Fibroblast of mammary gland (primary cell): ENCODE results near the gene AFP.

Experiments
- DNase-seq: peaks from one replicate; pipeline ENCODE4 v3.0.0-alpha.2; 2010; ENCODE audit warnings: low read depth
- H3K4me3 ChIP-seq: 2 replicates; pipeline ENCODE4 v1.5.1; 2011; ENCODE audit warnings: low read depth, mild to moderate bottlenecking, low read length, moderate library complexity; ENCODE audit not compliant: control insufficient read depth
- CTCF ChIP-seq: conservative IDR thresholded peaks from 2 replicates; pipeline ENCODE4 v1.5.1; 2011; ENCODE audit warnings: low read depth, low read length, inconsistent platforms; ENCODE audit not compliant: control insufficient read depth, insufficient read depth

The AFP gene

GRCh38 chr4:73451404-73451803, 15.4 kb downstream of the AFP start:
- no peak for TF ChIP-seq CTCF
- peak; percentile 45 for DNase-seq
- H3K4me3 ChIP-seq: no peak overlapping the region

GRCh38 chr4:73451981-73452747, 16.1 kb downstream of the AFP start:
- DNase-seq: peak; percentile 6
- no peak overlapping the region for H3K4me3 ChIP-seq
- TF ChIP-seq CTCF: no peak

GRCh38 chr4:73452953-73453700, 17.1 kb downstream of the AFP start:
- H3K4me3 ChIP-seq: no peak overlapping the region
- no peak for TF ChIP-seq CTCF
- no peak for DNase-seq

- no peak overlapping the region for H3K4me3 ChIP-seq
- DNase-seq: no peak
- TF ChIP-seq CTCF: no peak
Observed at GRCh38 chr4:73453701-73454005, 17.6 kb downstream of the AFP start.

GRCh38 chr4:73454920-73455319, 18.9 kb downstream of the AFP start:
- no peak for DNase-seq
- no peak overlapping the region for H3K4me3 ChIP-seq
- TF ChIP-seq CTCF: no peak

- H3K4me3 ChIP-seq: no peak overlapping the region
- no peak for TF ChIP-seq CTCF
- no peak for DNase-seq
Observed at GRCh38 chr4:73456177-73457022, 20.4 kb downstream of the AFP start.
